HG02798 (cell line): ENCODE results near the gene RBM47.

ENCODE experiments used
- ATAC-seq: cut with Tn5 transposase; IDR thresholded peaks from one replicate; pipeline ENCODE4 v1.9.1; 2021; ENCODE audit warnings: mild to moderate bottlenecking; ENCODE audit not compliant: unreplicated experiment, poor library complexity

RBM47 gene

GRCh38 chr4:40506492-40506891, 123.2 kb downstream of the RBM47 start:
- no peak for ATAC-seq

- no peak for ATAC-seq
These were observed 123.6 kb downstream of the RBM47 start for GRCh38 chr4:40506066-40506465.

DNA sequence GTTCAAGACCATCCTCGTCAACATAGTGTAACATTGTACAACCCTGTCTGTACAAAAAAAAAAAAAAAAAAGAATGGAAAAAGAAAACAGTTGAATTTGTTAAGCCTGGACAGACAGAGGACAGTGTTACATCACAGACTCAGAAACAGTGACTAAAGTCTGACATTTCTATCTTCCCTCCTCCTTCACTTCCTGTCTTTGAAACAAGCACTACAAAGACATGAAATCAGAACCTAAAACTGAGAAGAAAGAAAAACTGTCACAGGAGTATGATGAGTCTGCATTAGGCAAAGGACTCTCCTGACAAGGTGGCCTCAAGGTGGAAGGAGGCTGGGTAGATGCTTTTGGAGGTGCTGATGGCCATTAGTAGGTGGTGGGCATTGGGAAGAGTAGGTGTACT, 126.7 kb downstream of the RBM47 start:
- peak; percentile 64 for ATAC-seq

GRCh38 chr4:40502220-40502619, 127.4 kb downstream of the RBM47 start:
- ATAC-seq: no peak

DNA sequence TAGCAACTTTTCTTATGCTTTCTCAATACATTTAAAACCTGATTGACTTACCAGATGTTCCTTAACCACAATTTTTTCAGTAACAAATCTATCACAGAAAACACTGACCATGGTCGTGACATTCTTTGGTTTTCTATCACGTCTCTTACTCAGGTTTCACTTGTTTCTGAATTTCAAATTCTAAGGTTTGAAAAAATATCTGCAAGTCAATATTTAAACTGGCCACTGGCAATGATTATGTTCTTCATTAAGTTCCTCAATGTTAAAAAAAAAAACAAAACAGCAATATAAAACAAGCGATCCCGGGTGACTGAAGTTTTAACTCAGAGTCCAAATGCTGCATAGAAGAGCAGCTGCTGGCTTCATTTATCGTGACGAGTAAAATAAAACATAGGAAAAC, 128.9 kb downstream of the RBM47 start:
- ATAC-seq: no peak

GRCh38 chr4:40493160-40493559, 136.5 kb downstream of the RBM47 start:
- ATAC-seq: no peak

- ATAC-seq: no peak
These were observed 137.0 kb downstream of the RBM47 start for GRCh38 chr4:40492691-40493090.

- no peak for ATAC-seq
These were observed 139.2 kb downstream of the RBM47 start for GRCh38 chr4:40490481-40490880.

DNA sequence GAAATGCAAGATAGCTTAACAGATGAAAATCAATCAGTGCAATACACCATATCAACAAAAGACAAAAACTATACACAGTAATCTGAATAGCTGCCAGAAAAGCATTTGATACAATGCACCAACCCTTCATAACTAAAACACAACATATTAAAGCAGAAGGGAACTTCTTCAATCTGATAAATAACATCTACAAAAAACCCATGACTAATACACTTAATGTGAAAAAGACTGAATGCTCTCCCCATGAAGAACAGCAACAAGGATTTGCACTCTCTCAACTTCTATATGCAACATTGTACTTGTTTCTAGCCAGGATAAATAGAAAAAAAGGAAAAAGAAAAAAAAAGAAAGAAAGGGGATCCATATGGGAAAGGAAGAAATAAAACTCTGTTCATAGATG, 139.7 kb downstream of the RBM47 start:
- ATAC-seq: no peak

DNA sequence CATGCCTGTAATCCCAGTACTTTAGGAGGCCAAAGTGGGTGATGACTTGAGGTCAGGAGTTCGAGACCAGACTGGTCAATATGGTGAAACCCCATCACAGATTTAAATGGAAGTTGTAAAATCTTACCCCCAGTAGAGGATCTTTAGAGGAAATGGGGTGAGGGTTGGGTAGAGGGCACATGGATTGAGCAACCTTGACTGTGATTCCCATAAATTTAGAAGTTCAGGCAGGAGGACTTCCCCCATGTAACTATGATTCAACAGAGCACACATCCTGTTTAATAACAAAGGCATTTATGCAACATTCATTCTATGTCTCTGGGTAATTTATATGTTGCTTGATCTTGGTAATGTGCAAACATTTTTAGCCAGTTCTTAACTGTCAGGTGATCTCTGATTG, 143.1 kb downstream of the RBM47 start:
- ATAC-seq: no peak

GRCh38 chr4:40484346-40485090, 145.1 kb downstream of the RBM47 start:
- no peak for ATAC-seq

DNA sequence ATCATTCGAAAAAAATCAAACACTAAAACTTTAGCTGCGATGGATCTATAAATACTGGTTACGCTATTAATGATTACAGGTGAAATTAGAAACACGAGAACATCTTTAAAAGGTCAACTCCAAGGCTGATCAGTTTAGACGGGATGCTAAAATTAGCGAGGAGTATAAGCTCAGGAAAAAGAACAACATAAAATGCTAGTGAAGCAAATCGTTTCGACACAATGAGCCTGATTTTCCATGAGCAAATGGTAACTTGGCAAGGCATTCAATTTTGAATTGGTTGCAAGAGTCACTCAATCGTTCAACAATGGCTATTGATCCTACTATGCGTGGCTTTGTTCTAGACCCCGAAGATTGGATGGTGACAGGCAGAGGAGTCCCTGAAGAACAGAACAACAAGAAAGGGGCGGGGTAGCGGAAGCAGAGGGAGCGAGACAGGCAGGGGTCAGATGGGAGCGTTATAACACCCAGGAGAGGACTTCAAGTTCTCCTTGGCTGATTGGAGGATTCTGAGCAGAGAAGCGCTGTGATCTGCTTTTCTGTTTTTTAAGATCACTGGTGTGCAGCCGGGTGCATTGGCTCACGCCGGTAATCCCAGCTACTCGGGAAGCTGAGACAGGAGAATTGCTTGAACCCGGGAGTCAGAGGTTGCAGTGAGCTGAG, 146.5 kb downstream of the RBM47 start:
- ATAC-seq: no peak

DNA sequence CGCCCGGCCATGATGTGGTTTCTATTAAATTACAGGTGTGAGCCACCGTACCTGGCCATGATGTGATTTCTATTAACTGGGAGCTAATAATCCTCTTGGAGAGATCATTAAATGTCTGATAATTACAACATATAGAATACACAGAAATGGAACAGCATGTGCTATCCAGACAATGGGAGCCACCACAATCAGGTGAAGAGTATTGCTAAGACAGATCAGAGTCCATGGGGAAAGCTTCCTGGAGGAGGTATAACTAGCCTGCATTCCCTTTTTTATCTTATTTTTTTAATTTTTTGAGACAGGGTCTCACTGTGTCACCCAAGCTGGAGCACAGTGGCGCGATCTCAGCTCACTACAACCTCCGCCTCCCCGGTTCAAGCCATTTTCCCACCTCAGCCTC, 147.7 kb downstream of the RBM47 start:
- no peak for ATAC-seq

GRCh38 chr4:40480291-40480690, 149.4 kb downstream of the RBM47 start:
- no peak for ATAC-seq

GRCh38 chr4:40479378-40479777, 150.3 kb downstream of the RBM47 start:
- ATAC-seq: no peak

GRCh38 chr4:40475609-40476008, 154.1 kb downstream of the RBM47 start:
- no peak for ATAC-seq

GRCh38 chr4:40473578-40474388, 155.9 kb downstream of the RBM47 start:
- peak; percentile 53 for ATAC-seq

GRCh38 chr4:40471923-40472322, 157.7 kb downstream of the RBM47 start:
- ATAC-seq: no peak

DNA sequence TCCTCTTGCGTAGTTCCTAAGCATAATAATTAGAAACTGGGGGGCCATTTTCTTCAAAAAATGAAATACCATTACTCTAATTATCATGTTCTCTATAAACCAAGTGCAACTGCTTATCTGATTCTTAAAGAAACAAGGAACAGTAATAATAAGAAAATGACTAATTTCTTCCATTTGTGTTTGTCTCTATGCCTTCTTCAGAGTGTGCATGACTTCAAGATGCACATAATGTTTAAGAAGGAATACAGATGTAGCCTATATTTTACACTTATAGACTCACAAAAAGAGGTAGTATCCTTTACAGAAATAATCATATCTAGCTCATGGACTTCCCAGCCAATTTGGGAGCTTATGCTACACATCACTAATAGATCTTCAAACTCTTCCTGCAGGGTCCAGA, 162.9 kb downstream of the RBM47 start:
- no peak for ATAC-seq

DNA sequence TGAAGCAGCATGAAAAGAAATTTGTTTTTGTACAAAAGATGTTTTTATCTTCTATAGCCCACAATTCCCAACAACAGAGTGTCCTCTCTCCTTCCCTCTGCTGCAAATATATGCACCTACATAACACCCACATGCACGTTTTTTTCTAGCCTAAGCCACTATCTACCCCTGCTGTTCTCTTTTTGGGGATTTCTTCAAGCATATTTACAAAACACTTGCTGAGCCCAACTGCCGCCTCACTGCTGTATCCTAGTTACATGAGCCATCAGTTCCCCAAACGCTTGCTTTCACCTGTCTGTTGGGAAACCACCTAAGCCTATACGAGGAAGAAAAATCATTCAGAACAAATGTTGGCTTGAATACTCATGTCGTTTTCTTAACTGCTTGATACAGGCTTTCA, 167.3 kb downstream of the RBM47 start:
- ATAC-seq: peak; percentile 88

DNA sequence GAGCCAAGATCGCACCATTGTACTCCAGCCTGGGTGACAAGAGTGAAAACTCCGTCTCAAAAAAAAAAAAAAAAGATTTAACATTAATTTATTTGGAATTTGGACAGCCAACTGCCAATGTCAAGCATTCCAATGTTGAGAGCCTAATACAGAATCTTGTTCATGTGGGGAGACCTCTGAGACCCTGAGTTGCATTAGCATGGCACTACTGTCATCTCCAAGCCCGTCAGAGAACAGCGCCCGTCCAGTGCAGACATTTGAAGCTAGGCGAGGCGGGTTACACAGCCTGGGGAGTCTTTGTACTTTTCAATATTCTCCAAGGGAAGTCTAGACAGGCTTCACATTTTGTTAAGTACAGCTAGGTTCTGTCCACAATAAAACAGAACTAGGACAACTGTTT, 167.8 kb downstream of the RBM47 start:
- no peak for ATAC-seq
